Cardiac muscle cell (in vitro differentiated cells and primary cell): ENCODE results near the gene CTNNA3. TPM values are rescaled to one million over a fixed set of nuclear protein-coding genes. Genes with fewer than 3 reads are reported as not detected.

Experiments used
- DNase-seq, 2 donors: peaks; one replicate each; pipeline versions ENCODE4 v3.0.0 to v3.0.0-alpha.2; 2010 to 2017; ENCODE audit warnings: low read depth in 1 of 2, low spot score in 1 of 2
- H3K27ac ChIP-seq: fragments of 200-600 bp; sonication (generic); 2 replicates; pipeline ENCODE4 v1.5.1; 2016
- H3K27me3 ChIP-seq: fragments of 200-600 bp; sonication (generic); 2 replicates; pipeline ENCODE4 v1.6.0; 2016; ENCODE audit warnings: control low read depth
- H3K36me3 ChIP-seq: fragments of 200-600 bp; sonication (generic); 2 replicates; pipeline ENCODE4 v1.5.1; 2016; ENCODE audit warnings: control low read depth
- H3K4me1 ChIP-seq: fragments of 200-600 bp; sonication (generic); 2 replicates; pipeline ENCODE4 v1.8.1; 2017; ENCODE audit warnings: low read depth, mild to moderate bottlenecking, mixed run types
- H3K4me3 ChIP-seq: fragments of 200-600 bp; sonication (generic); 2 replicates; pipeline ENCODE4 v1.5.1; 2016; ENCODE audit warnings: mild to moderate bottlenecking
- H3K9me3 ChIP-seq: fragments of 200-600 bp; sonication (generic); 2 replicates; pipeline ENCODE4 v1.5.1; 2017; ENCODE audit warnings: low read depth, mild to moderate bottlenecking, control low read depth
- CTCF ChIP-seq: IDR thresholded peaks from 2 replicates; pipeline ENCODE4 v1.5.1; 2012; ENCODE audit warnings: low read depth, mild to moderate bottlenecking, low read length
- polyA plus RNA-seq: library from polyadenylated mRNA; unstranded; fragments of >200 nt; fragmentation: Nextera tagmentation; extraction: Ambion mirVana; gene quantifications from 2 replicates; pipeline ENCODE4 v1.2.1, GENCODE V29; 2016
- total RNA-seq: library from RNA; depleted of rRNA; stranded (reverse); fragments of >200 nt; gene quantifications from 2 replicates; pipeline ENCODE4 v1.2.3, GENCODE V29; 2016

Gene CTNNA3
- total and polyA plus RNA-seq, 2 experiments from 2014 or later = 55.8 to 71.7 TPM

GRCh38 chr10:67277402-67277801, 418.6 kb downstream of the CTNNA3 start:
- Histone ChIP-seq H3K27me3 (no peaks in the 10 kb centered on the region), H3K9me3 (no peaks in the 10 kb centered on the region), H3K36me3 (no peaks in the 10 kb centered on the region), H3K4me3 (no peak overlapping the region), H3K27ac (no peak overlapping the region), H3K4me1 (peaks cover 6% of the 10 kb centered on the region)
- DNase-seq = no peak
- no peak for TF ChIP-seq CTCF

- H3K36me3 ChIP-seq = no peaks in the 10 kb centered on the region
- H3K4me1 ChIP-seq = peaks cover 7% of the 10 kb centered on the region
- DNase-seq = no peak
- TF ChIP-seq CTCF = no peak
- H3K9me3 ChIP-seq = no peaks in the 10 kb centered on the region
- no peak overlapping the region for H3K27ac ChIP-seq
- no peaks in the 10 kb centered on the region for H3K27me3 ChIP-seq
- H3K4me3 ChIP-seq = no peak overlapping the region
Measured at GRCh38 chr10:67269828-67270227, 426.2 kb downstream of the CTNNA3 start.

- H3K4me1 ChIP-seq = peaks cover 7% of the 10 kb centered on the region
- TF ChIP-seq CTCF = no peak
- H3K27me3 ChIP-seq = no peaks in the 10 kb centered on the region
- H3K4me3 ChIP-seq = no peak overlapping the region
- no peaks in the 10 kb centered on the region for H3K36me3 ChIP-seq
- H3K27ac ChIP-seq = no peak overlapping the region
- H3K9me3 ChIP-seq = no peaks in the 10 kb centered on the region
- DNase-seq = no peak
Measured at GRCh38 chr10:67268146-67268545, 427.8 kb downstream of the CTNNA3 start.

GRCh38 chr10:67262675-67263074, 433.3 kb downstream of the CTNNA3 start:
- H3K9me3 ChIP-seq = no peaks in the 10 kb centered on the region
- H3K27me3 ChIP-seq = no peaks in the 10 kb centered on the region
- no peak overlapping the region for H3K27ac ChIP-seq
- H3K4me3 ChIP-seq = no peak overlapping the region
- no peak for DNase-seq
- no peaks in the 10 kb centered on the region for H3K4me1 ChIP-seq
- no peaks in the 10 kb centered on the region for H3K36me3 ChIP-seq
- TF ChIP-seq CTCF = no peak

- no peak for TF ChIP-seq CTCF
- H3K27ac ChIP-seq = no peak overlapping the region
- no peaks in the 10 kb centered on the region for H3K9me3 ChIP-seq
- H3K27me3 ChIP-seq = no peaks in the 10 kb centered on the region
- no peaks in the 10 kb centered on the region for H3K36me3 ChIP-seq
- DNase-seq = no peak
- H3K4me3 ChIP-seq = no peak overlapping the region
- H3K4me1 ChIP-seq = no peaks in the 10 kb centered on the region
Measured at GRCh38 chr10:67261300-67261797, 434.6 kb downstream of the CTNNA3 start.

- Histone ChIP-seq H3K27ac (no peak overlapping the region), H3K36me3 (no peaks in the 10 kb centered on the region), H3K9me3 (no peaks in the 10 kb centered on the region), H3K27me3 (no peaks in the 10 kb centered on the region), H3K4me1 (no peaks in the 10 kb centered on the region), H3K4me3 (no peak overlapping the region)
- no peak for DNase-seq
- TF ChIP-seq CTCF = no peak
Measured at GRCh38 chr10:67259319-67259929, 436.6 kb downstream of the CTNNA3 start.
